Fibroblast of pulmonary artery (primary cell): ENCODE measurements around the gene PTCD1.

Experiments used
- DNase-seq: peaks from one replicate; pipeline ENCODE4 v3.0.0-alpha.2; 2010; ENCODE audit warnings: low read depth
- H3K4me3 ChIP-seq: replicated peaks from 2 replicates; pipeline ENCODE4 v1.5.1; 2011; ENCODE audit warnings: low read depth, mild to moderate bottlenecking, control low read depth, low read length, moderate library complexity
- TF ChIP-seq, protein P1 (sequence below): IDR thresholded peaks from 2 replicates; pipeline ENCODE4 v1.5.1; 2011; ENCODE audit warnings: mild to moderate bottlenecking, control low read depth, low read length, inconsistent platforms; ENCODE audit errors: missing control alignments

The PTCD1 gene

DNA sequence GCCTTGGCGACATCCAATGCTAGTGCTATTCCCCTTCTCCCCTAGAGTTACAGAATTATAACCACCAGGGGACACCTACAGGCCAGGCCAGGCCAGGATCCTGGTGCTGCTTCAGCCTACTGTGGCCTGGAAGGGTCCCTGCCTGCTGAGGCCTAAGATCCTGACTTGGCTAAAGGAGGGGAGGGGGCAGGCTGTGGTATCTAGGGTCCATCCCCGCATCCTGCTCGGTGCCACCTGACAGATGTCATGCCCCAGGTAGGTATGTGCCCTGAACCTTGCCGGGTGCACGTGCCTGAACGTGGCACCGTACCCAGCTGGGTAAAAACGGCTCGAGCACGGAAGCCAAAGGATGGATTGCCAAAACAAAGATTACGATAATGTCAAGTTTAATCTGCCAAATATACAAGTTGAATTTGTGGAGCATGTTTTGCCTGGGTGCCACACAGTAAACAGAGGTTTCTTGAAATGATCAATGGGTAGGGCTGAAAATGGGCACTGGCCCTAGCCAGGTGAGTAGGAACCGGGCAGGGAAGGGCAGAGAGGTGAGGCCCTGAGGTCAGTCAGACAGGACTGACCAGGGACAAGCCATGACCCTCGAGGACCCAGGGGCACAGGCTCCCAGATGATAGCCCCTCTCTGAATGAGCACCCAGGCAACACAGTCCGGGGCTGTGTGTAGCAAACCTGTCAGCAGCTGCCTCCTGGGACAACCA, 42.8 kb downstream of the PTCD1 start:
- DNase-seq: no peak
- TF ChIP-seq, protein P1, sequence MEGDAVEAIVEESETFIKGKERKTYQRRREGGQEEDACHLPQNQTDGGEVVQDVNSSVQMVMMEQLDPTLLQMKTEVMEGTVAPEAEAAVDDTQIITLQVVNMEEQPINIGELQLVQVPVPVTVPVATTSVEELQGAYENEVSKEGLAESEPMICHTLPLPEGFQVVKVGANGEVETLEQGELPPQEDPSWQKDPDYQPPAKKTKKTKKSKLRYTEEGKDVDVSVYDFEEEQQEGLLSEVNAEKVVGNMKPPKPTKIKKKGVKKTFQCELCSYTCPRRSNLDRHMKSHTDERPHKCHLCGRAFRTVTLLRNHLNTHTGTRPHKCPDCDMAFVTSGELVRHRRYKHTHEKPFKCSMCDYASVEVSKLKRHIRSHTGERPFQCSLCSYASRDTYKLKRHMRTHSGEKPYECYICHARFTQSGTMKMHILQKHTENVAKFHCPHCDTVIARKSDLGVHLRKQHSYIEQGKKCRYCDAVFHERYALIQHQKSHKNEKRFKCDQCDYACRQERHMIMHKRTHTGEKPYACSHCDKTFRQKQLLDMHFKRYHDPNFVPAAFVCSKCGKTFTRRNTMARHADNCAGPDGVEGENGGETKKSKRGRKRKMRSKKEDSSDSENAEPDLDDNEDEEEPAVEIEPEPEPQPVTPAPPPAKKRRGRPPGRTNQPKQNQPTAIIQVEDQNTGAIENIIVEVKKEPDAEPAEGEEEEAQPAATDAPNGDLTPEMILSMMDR: peak; percentile 5
- H3K4me3 ChIP-seq: no peak overlapping the region

DNA sequence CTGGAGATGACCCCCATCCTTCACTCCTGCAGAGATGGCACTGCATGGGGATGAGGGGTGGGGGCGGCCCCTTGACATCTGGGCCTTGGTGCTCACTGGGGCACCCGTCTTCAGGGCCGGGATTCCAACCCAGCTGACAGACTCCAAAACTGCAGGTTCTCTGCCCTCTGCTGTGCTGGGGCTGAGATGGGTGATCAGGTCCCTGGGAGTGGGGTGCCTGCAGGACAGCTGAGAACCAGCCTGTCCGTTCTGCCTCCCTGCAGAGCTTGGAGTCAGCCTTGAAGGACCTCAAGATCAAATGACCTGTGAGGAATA, 44.5 kb downstream of the PTCD1 start:
- no peak overlapping the region for H3K4me3 ChIP-seq
- no peak for DNase-seq
- TF ChIP-seq, protein P1: no peak

- no peak overlapping the region for H3K4me3 ChIP-seq
- TF ChIP-seq, protein P1: no peak
- no peak for DNase-seq
Observed at GRCh38 chr7:99393355-99394187, 45.0 kb downstream of the PTCD1 start.

DNA sequence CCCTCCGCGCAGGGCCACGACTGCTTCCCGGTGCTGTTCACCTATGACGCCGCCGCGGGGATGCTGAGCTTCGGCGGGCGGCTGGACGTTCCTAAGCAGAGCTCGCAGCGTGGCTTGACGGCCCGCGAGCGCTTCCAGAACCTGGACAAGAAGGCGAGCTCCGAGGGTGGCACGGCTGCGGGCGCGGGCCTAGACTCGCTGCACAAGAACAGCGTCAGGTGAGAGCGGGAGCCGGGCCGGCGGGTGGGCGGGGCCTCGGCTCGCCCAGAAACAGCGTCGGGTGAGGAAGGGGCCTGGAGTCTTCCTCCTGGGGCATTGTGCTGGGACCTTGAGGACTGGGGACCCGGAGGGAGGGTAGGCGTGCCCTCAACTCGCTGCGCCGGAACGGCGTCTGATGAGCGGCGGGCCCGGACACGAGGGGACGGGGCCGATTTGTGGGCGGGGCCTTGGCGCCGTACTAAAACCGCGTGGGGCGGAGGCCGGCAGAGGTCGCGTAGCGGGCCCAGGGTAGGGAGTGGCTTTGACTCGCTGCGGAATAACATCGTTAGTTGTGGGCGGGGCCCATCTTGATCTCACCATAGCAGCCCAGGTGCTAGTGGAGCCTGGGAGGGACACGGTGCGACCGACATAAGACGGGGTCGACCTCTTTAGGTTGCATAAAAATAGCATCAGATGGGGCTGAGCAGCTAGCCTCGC, 45.8 kb downstream of the PTCD1 start:
- H3K4me3 ChIP-seq: no peak overlapping the region
- TF ChIP-seq, protein P1: no peak
- no peak for DNase-seq

DNA sequence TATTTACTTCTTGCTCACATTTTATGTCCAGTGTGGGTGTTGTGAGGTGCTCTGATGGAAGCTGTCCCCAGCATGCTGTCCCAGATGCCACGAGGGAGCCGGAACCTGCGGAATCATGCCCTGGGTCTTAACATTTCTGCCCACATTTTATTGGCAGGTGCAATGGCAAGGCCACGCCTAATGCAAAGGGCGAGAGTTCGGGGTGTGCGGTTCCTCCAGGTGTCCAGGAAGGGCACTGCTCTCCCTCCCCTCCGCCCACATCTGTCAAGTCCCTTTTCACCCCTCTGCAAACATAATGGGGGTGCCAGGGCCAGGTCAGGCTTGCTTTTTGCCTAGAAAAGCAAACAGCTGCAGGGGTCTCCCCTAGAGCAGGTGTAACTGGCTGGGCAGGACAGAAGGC, 46.6 kb downstream of the PTCD1 start:
- no peak for DNase-seq
- TF ChIP-seq, protein P1: no peak
- H3K4me3 ChIP-seq: no peak overlapping the region

- no peak overlapping the region for H3K4me3 ChIP-seq
- DNase-seq: no peak
- TF ChIP-seq, protein P1: no peak
Observed at GRCh38 chr7:99390941-99391602, 47.5 kb downstream of the PTCD1 start.
